Thyroid gland (tissue), 4 donors: ENCODE results near the gene XRRA1. TPM values are rescaled to one million over a fixed set of nuclear protein-coding genes. Genes with fewer than 3 reads are reported as not detected.

Experiments
- DNase-seq, 2 donors: peaks; one replicate each; pipeline ENCODE4 v3.0.0-alpha.2; 2019
- H3K27ac ChIP-seq, 3 donors: fragments of 200-600 bp; sonication (generic); 1 replicate in 2 of 3; 2 replicates in 1 of 3; pipeline ENCODE4 v1.5.1; 2016 to 2019; ENCODE audit warnings: mild to moderate bottlenecking in 1 of 3, moderate library complexity in 1 of 3
- H3K27me3 ChIP-seq: fragments of 200-600 bp; sonication (generic); one replicate; pipeline ENCODE4 v1.5.1; 2019
- H3K36me3 ChIP-seq, 2 donors: fragments of 200-600 bp; sonication (generic); one replicate each; pipeline ENCODE4 v1.5.1; 2016 to 2019
- H3K4me1 ChIP-seq, 2 donors: fragments of 200-600 bp; sonication (generic); one replicate each; pipeline ENCODE4 v1.5.1; 2017 to 2019
- H3K4me3 ChIP-seq, 3 donors: fragments of 200-600 bp; sonication (generic); replicated peaks in 1 of 3; 1 replicate in 2 of 3; 2 replicates in 1 of 3; pipeline ENCODE4 v1.5.1; 2016; ENCODE audit warnings: mild to moderate bottlenecking in 1 of 3
- H3K9me3 ChIP-seq: fragments of 200-600 bp; sonication (generic); one replicate; pipeline ENCODE4 v1.5.1; 2017
- CTCF ChIP-seq, 6 experiments: fragments of 200-600 bp in 3 of 6; fragments of 450-650 bp in 3 of 6; sonication (generic) in 3 of 6; IDR thresholded peaks; one replicate each; pipeline ENCODE4 v1.5.1; 2016 to 2019; ENCODE audit warnings: antibody characterized with exemption in 6 of 6, mild to moderate bottlenecking in 2 of 6, inconsistent platforms in 1 of 6, moderate library complexity in 1 of 6
- POLR2A ChIP-seq, 2 donors: fragments of 450-650 bp; IDR thresholded peaks; one replicate each; pipeline ENCODE4 v1.6.1; 2017; ENCODE audit warnings: antibody characterized with exemption in 2 of 2, mild to moderate bottlenecking in 2 of 2, moderate library complexity in 1 of 2
- WGBS, 2 donors: methylation state at CpG; one replicate each; pipeline ENCODE4 v1.1.5; 2017; 5-methylcytosine and 5-hydroxymethylcytosine counted together
- intact Hi-C: fragments of 100-400 bp; cut with DNase I; formaldehyde crosslinking; loops from one replicate; pipeline ENCODE4 v1.15.1; 2023
- total RNA-seq, 4 donors: library from RNA; depleted of rRNA; stranded (reverse); fragments of >200 nt; gene quantifications; one replicate each; pipeline ENCODE4 v1.2.3, GENCODE V29; 2016

XRRA1 gene
- total RNA-seq, 4 donors from 2014 or later = 26.8 to 80.6 (median 39.1) TPM

- H3K4me3 ChIP-seq = no peak overlapping the region
- intact Hi-C loops = no loop called here
- peaks cover 12 to 13% of the 10 kb centered on the region in 2 donors for H3K4me1 ChIP-seq
Observed at GRCh38 chr11:74951226-74951625, 2.3 kb upstream of the XRRA1 start.

GRCh38 chr11:74950374-74950969 is 1.6 kb upstream of the XRRA1 start:
- H3K9me3 ChIP-seq = no peaks in the 10 kb centered on the region
- peak; percentile 6 to 8 for DNase-seq
- no peaks in the 10 kb centered on the region for H3K36me3 ChIP-seq
- peak overlapping the region in 1 of 3 donors; percentile 78 for H3K27ac ChIP-seq
- intact Hi-C loops = no loop called here
- no peaks in the 10 kb centered on the region for H3K27me3 ChIP-seq
- 35 to 69% methylated on average over 2 of the region's 2 CpGs for WGBS, 2 donors
- TF ChIP-seq POLR2A (IDR thresholded peaks at IDR 0.05) (no peak), CTCF (IDR thresholded peaks at IDR 0.05) (no peak)
- peaks cover 11 to 12% of the 10 kb centered on the region in 2 donors for H3K4me1 ChIP-seq
- H3K4me3 ChIP-seq = peak overlapping the region; percentile 35 to 68 (median 45)

More at GRCh38 chr11:74951226-74951625, 2.3 kb upstream of the XRRA1 start:
- no peak overlapping the region for H3K27ac ChIP-seq
- H3K27me3 ChIP-seq = no peaks in the 10 kb centered on the region
- H3K36me3 ChIP-seq = no peaks in the 10 kb centered on the region
- no peaks in the 10 kb centered on the region for H3K9me3 ChIP-seq
- DNase-seq = no peak
- no peak for TF ChIP-seq CTCF (IDR thresholded peaks at IDR 0.05)
- no peak for TF ChIP-seq POLR2A (IDR thresholded peaks at IDR 0.05)
- 94 to 96% methylated on average over 8 of the region's 8 CpGs for WGBS, 2 donors

- intact Hi-C loops = no loop called here
- H3K36me3 ChIP-seq = no peaks in the 10 kb centered on the region
- H3K9me3 ChIP-seq = no peaks in the 10 kb centered on the region
- peak in 1 of 2 donors; percentile 12 for DNase-seq
- H3K27ac ChIP-seq = peak overlapping the region in 2 of 3 donors; percentile 63 to 78
- no peak for TF ChIP-seq CTCF (IDR thresholded peaks at IDR 0.05)
- no peak for TF ChIP-seq POLR2A (IDR thresholded peaks at IDR 0.05)
- H3K27me3 ChIP-seq = no peaks in the 10 kb centered on the region
- WGBS, 2 donors = 1% methylated on average over 6 of the region's 6 CpGs
- H3K4me3 ChIP-seq = peak overlapping the region; percentile 42 to 68 (median 45)
- H3K4me1 ChIP-seq = peaks cover 11 to 12% of the 10 kb centered on the region in 2 donors
Observed at GRCh38 chr11:74949753-74950137, 854 bp upstream of the XRRA1 start.

- H3K27ac ChIP-seq = peak overlapping the region in 2 of 3 donors; percentile 63 to 78
- H3K4me1 ChIP-seq = peaks cover 11 to 12% of the 10 kb centered on the region in 2 donors
- DNase-seq = no peak
- peak overlapping the region; percentile 42 to 68 (median 52) for H3K4me3 ChIP-seq
- 0 to 2% methylated on average over 9 of the region's 9 CpGs for WGBS, 2 donors
- TF ChIP-seq CTCF (IDR thresholded peaks at IDR 0.05) (no peak), POLR2A (IDR thresholded peaks at IDR 0.05) (no peak)
- H3K27me3 ChIP-seq = no peaks in the 10 kb centered on the region
- H3K9me3 ChIP-seq = no peaks in the 10 kb centered on the region
- intact Hi-C loops = no loop called here
- H3K36me3 ChIP-seq = no peaks in the 10 kb centered on the region
Observed at GRCh38 chr11:74948546-74948897, 369 bp downstream of the XRRA1 start.

GRCh38 chr11:74942073-74942759 is 6.7 kb downstream of the XRRA1 start:
- TF ChIP-seq CTCF (IDR thresholded peaks at IDR 0.05) (no peak), POLR2A (IDR thresholded peaks at IDR 0.05) (no peak)
- Histone ChIP-seq H3K4me3 (no peak overlapping the region), H3K4me1 (no peaks in the 10 kb centered on the region), H3K27ac (no peak overlapping the region), H3K27me3 (no peaks in the 10 kb centered on the region), H3K36me3 (no peaks in the 10 kb centered on the region), H3K9me3 (no peaks in the 10 kb centered on the region)
- DNase-seq = no peak
- whole genome bisulfite sequencing, 2 donors = 88 to 90% methylated on average over 5 of the region's 5 CpGs
- intact Hi-C loops = no loop called here
